GM13976 (cell line): ENCODE results near the gene CLEC16A.
"Not testable (repeated sequence)": the region's sequence is repeated elsewhere in the genome, so short reads cannot be mapped to it uniquely, and the experiment has no call there.

ENCODE experiments used
- DNase-seq: peaks from one replicate; pipeline ENCODE4 v3.0.0; 2012; ENCODE audit warnings: low spot score
- in situ Hi-C: fragments of 300-500 bp; cut with MboI; formaldehyde crosslinking; loops from one replicate; pipeline ENCODE4 v1.12.0; 2022; ENCODE audit warnings: low sequenced_read_pairs, mixed read lengths, inconsistent platforms; ENCODE audit not compliant: unreplicated experiment
- TF ChIP-seq, protein P1 (sequence below): IDR thresholded peaks from 2 replicates; pipeline ENCODE4 v1.5.1; 2012; ENCODE audit warnings: borderline replicate concordance, mild to moderate bottlenecking; ENCODE audit not compliant: insufficient read depth; ENCODE audit errors: extremely low read depth, missing control alignments, control extremely low read depth

The CLEC16A gene

DNA sequence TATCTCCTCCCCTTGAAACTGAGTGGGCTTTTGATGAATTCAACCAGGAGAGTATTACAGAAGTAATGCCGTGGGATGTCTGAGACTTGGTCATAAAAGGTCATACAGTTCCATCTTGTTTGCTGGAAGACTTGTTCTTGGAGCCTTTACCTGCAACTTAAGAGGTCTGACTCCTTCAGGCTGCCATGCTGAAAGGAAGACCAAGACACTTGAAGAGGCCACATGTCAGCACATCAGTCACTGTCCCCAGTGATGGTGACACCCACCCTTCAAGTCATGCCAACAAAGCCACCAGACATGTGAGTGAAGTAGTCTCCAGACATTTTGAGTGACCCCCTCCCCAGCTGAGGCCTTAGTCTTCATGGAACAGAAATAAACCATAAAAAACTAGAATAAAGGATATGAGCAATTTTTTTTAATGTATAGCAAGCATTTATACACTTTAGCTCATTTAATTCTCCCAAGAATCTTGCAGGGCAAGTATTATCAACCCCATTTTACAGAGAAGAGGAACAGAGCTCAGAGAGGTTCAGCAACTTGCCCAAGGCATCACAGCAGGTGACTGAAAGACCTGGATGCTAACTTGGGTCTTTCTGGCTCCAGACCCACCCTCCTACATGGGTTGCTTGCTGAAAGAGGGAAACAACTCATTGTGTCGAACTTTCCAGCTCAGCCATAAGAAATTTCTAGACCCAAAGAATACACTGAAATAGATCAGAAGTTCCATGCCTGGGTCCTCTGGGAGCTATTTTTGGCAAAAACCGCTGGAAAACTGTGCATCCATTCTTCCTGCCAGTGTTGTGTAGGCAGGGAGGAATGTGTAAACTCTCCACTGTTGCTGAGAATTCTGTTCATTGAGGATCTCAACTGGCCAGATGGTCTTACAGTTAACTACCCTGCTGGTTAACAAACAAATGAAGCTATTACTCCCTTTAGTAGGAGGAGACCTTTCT lies 273.6 kb downstream of the CLEC16A start:
- in situ Hi-C loops = no loop called here
- no peak for DNase-seq
- TF ChIP-seq, protein P1, sequence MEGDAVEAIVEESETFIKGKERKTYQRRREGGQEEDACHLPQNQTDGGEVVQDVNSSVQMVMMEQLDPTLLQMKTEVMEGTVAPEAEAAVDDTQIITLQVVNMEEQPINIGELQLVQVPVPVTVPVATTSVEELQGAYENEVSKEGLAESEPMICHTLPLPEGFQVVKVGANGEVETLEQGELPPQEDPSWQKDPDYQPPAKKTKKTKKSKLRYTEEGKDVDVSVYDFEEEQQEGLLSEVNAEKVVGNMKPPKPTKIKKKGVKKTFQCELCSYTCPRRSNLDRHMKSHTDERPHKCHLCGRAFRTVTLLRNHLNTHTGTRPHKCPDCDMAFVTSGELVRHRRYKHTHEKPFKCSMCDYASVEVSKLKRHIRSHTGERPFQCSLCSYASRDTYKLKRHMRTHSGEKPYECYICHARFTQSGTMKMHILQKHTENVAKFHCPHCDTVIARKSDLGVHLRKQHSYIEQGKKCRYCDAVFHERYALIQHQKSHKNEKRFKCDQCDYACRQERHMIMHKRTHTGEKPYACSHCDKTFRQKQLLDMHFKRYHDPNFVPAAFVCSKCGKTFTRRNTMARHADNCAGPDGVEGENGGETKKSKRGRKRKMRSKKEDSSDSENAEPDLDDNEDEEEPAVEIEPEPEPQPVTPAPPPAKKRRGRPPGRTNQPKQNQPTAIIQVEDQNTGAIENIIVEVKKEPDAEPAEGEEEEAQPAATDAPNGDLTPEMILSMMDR = no peak

DNA sequence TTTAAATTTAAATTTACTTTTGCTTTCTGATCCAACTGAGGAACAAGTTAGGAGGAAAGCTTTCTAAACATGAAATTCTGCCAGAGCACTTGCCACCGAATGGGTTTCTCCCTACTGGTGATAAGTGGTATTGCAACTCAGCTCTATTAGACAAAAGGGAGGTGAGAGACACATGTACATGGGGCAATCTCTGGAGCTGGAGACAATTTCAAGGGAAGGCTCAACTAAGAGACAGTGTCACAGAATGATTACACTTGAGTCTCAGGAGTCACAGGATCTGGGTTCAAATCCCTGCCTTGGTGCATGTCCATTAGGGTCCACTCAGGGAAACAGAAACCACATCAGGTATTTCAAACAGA lies 274.2 kb downstream of the CLEC16A start:
- DNase-seq = no peak

DNA sequence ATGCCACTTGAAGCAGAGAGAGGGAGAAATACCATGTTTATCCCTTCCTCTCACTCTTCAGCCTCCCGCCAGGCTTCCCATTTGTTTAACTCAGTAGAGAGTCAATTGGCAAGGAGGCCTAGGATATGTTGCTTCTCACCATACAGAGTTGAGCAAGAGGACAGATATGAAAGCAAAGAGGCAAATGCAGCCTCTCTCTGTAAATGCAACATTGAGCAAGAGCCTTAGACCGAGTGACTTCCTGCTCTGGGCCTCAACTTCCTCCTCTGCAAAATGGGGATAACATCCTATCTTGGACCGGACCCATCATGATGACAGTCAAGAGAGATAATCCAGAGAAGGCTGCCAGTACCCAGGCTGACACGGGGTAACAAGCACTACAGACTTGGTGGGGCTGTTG lies 274.8 kb downstream of the CLEC16A start:
- TF ChIP-seq, protein P1 = no peak
- in situ Hi-C loops = no loop called here
- DNase-seq = no peak

More for the DNA sequence above, 274.2 kb downstream of the CLEC16A start:
- TF ChIP-seq, protein P1 = no peak
- in situ Hi-C loops = no loop called here

DNA sequence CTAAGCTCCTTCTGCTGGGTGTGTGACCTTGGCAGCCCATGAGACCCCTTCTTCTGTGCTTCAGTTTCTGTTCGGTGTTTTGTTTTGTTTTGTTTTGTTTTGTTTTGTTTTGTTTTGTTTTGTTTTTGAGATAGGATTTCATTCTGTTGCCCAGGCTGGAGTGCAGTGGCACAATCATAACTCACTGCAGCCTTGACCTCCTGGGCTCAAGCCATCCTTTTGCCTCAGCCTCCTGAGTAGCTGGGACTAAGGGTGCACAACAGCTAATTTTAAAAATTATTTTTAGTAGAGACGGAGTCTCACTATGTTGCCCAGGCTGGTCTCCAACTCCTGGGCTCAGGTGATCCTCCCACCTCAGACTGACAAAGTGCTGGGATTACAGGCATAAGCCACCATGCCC lies 276.1 kb downstream of the CLEC16A start:
- DNase-seq, in situ Hi-C loops: not testable (repeated sequence)

DNA sequence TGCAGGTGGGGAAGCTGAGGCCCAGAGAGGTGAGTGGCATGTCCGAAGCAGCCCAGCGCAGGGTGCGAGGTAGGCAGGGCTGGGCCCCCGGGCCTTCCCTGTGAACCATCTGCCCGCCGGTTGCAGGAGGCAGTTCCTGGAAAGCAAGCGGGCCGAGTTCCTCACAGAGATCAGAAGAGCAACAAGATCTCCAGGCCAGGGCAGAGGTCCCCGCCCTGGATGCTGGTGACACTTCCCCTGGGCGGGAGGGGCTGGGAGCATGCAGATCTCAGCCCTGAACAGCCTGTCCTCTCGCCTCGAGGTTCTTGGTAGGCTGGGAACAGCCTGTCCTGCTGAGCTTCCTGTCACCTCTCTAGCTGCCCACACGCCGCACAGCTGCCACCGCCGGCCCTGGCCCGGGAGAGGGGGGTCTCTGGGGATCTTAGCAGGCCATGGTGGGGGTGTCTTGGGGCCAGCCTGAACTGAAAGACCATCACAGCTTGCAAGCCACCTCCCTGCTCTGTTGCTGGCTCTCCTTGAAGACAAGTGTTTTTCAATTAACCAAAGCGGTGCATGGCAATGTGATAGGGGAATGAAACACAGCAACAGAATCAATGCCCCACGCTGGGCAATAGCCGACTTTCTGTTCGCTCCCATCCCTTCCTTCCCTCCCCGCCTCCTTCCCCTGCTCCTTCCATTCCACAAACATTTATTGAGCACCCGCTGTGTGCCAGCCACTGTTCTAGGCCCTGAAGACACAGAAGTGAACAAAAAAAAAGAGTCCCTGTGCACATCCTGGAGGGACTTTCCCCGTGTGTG lies 279.9 kb downstream of the CLEC16A start:
- peak; percentile 87 for DNase-seq
- in situ Hi-C loops = no loop called here
- TF ChIP-seq, protein P1 = no peak

DNA sequence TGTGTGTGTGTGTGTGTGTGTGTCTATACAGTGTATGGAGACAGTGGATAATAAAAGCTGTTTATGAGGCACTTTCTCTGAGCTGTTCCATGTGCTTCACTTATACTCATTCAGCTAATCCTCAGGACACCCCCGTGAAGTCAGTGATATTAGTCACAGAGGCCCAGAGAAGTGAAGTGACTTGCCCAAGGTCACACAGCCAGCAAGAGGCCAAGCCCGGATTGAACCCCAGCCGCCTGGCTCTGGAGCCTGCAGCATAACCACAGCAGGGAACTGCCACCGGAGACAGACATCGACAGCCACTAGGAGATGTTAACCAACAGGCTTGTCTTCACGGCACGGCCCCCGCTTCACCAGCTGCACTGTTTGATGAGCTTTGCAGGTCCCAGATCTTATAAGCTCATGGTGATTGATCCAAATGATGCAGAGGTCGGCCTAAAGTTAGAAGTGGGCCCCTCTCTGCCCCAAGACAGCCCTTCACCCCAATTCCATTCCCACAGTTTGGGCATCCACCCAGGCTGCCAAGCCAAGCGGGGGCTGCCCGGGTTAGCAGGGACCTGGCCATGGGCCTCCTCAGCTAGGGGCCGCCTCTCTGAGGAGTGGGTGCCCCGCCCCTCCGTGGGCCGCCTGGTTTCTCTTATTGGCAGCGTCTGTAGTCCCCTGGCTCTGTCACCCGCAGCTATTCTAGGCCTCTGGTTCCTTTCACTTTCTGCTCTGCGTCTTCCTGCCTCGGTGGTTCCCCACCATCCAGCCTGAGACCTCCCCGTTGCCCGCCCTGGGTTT lies 280.7 kb downstream of the CLEC16A start:
- in situ Hi-C loops = no loop called here
- TF ChIP-seq, protein P1 = no peak
- DNase-seq = peak; percentile 95
